Keratinocyte (primary cell): Measurements from ENCODE around the gene OR6M1.

Experiments used
- EZH2 ChIP-seq: IDR thresholded peaks from one replicate; pipeline ENCODE4 v1.6.1; 2012; ENCODE audit warnings: inconsistent platforms, mild to moderate bottlenecking, low read length, moderate library complexity
- TF ChIP-seq, protein P1 (sequence below), 3 experiments: IDR thresholded peaks in 1 of 3; conservative IDR thresholded peaks in 1 of 3; optimal IDR thresholded peaks in 1 of 3; 2 replicates in 2 of 3; 3 replicates in 1 of 3; pipeline versions ENCODE3 to v1.5.1; 2011; ENCODE audit warnings: low read length in 3 of 3, mild to moderate bottlenecking in 3 of 3, moderate library complexity in 2 of 3, control low read depth in 1 of 3, inconsistent platforms in 1 of 3; ENCODE audit not compliant: insufficient read depth in 2 of 3; ENCODE audit errors: extremely low read depth in 1 of 3

DNA sequence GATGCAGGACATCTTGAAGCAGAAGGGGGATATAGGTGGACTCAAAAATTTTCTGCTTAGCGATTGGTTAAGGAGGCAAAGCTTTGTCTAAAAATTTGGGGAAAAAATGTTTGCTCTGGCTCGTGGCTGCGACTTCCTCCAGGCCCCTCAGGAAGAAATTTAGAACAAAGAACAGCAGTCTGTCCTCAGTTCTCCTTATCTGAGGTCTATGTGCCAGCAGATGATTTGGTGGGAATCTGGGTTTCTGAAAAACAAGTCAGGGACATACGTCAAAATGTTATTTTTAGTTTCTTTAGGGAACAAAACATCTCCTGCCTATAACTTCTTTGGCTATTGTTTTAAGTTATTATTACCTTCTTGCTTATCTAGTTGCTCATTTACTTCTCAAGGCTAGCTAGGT is 8.1 kb downstream of the OR6M1 start:
- TF ChIP-seq, protein P1, sequence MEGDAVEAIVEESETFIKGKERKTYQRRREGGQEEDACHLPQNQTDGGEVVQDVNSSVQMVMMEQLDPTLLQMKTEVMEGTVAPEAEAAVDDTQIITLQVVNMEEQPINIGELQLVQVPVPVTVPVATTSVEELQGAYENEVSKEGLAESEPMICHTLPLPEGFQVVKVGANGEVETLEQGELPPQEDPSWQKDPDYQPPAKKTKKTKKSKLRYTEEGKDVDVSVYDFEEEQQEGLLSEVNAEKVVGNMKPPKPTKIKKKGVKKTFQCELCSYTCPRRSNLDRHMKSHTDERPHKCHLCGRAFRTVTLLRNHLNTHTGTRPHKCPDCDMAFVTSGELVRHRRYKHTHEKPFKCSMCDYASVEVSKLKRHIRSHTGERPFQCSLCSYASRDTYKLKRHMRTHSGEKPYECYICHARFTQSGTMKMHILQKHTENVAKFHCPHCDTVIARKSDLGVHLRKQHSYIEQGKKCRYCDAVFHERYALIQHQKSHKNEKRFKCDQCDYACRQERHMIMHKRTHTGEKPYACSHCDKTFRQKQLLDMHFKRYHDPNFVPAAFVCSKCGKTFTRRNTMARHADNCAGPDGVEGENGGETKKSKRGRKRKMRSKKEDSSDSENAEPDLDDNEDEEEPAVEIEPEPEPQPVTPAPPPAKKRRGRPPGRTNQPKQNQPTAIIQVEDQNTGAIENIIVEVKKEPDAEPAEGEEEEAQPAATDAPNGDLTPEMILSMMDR (optimal IDR thresholded peaks at IDR 0.05 in 1 of 3, IDR thresholded peaks at IDR 0.05 in 1 of 3, conservative IDR thresholded peaks at IDR 0.05 in 1 of 3; ENCODE audit: extremely low read depth in 1 of 3, insufficient read depth in 2 of 3, low read length in 3 of 3), result no peak
- no peak for TF ChIP-seq EZH2
